ENCODE data around the gene PRICKLE1.

Gene PRICKLE1

GRCh38 chr12:42498549-42499247, 90.8 kb downstream of the PRICKLE1 start:
- no peak for DNase-seq (ENCODE audit: low read depth)
- no peak for TF ChIP-seq CTCF (conservative IDR thresholded peaks at IDR 0.05; ENCODE audit: low read depth, low read length)
- no peak overlapping the region for H3K4me3 ChIP-seq (ENCODE audit: low read length)

- H3K4me3 ChIP-seq (ENCODE audit: low read length): no peak overlapping the region
- TF ChIP-seq CTCF (conservative IDR thresholded peaks at IDR 0.05; ENCODE audit: low read depth, low read length): no peak
- no peak for DNase-seq (ENCODE audit: low read depth)
These were observed 92.7 kb downstream of the PRICKLE1 start for GRCh38 chr12:42496886-42497285.

GRCh38 chr12:42495244-42495643, 94.3 kb downstream of the PRICKLE1 start:
- DNase-seq (ENCODE audit: low read depth): no peak
- H3K4me3 ChIP-seq (ENCODE audit: low read length): no peak overlapping the region
- TF ChIP-seq CTCF (conservative IDR thresholded peaks at IDR 0.05; ENCODE audit: low read depth, low read length): no peak

GRCh38 chr12:42492267-42492666, 97.3 kb downstream of the PRICKLE1 start:
- DNase-seq (ENCODE audit: low read depth): no peak
- TF ChIP-seq CTCF (conservative IDR thresholded peaks at IDR 0.05; ENCODE audit: low read depth, low read length): no peak
- H3K4me3 ChIP-seq (ENCODE audit: low read length): no peak overlapping the region

GRCh38 chr12:42490261-42490842, 99.2 kb downstream of the PRICKLE1 start:
- DNase-seq (ENCODE audit: low read depth): no peak
- no peak overlapping the region for H3K4me3 ChIP-seq (ENCODE audit: low read length)
- no peak for TF ChIP-seq CTCF (conservative IDR thresholded peaks at IDR 0.05; ENCODE audit: low read depth, low read length)

- H3K4me3 ChIP-seq (ENCODE audit: low read length): no peak overlapping the region
- no peak for DNase-seq (ENCODE audit: low read depth)
- no peak for TF ChIP-seq CTCF (conservative IDR thresholded peaks at IDR 0.05; ENCODE audit: low read depth, low read length)
These were observed 103.1 kb downstream of the PRICKLE1 start for GRCh38 chr12:42486407-42486806.

GRCh38 chr12:42485823-42486222, 103.7 kb downstream of the PRICKLE1 start:
- no peak for TF ChIP-seq CTCF (conservative IDR thresholded peaks at IDR 0.05; ENCODE audit: low read depth, low read length)
- H3K4me3 ChIP-seq (ENCODE audit: low read length): no peak overlapping the region

More at GRCh38 chr12:42485823-42486222, 103.7 kb downstream of the PRICKLE1 start:
- DNase-seq (ENCODE audit: low read depth): no peak
